Cortex of kidney (tissue), 1 donor: ENCODE results near the gene ZFP42.
"Not testable (repeated sequence)": the region's sequence is repeated elsewhere in the genome, so short reads cannot be mapped to it uniquely, and the experiment has no call there.

Experiments
- DNase-seq: peaks from one replicate; lab custom pipeline; 2025; lab: John Stamatoyannopoulos, UW

The ZFP42 gene

GRCh38 chr4:188021548-188022249 lies 26.1 kb downstream of the ZFP42 start:
- DNase-seq = no peak

DNA sequence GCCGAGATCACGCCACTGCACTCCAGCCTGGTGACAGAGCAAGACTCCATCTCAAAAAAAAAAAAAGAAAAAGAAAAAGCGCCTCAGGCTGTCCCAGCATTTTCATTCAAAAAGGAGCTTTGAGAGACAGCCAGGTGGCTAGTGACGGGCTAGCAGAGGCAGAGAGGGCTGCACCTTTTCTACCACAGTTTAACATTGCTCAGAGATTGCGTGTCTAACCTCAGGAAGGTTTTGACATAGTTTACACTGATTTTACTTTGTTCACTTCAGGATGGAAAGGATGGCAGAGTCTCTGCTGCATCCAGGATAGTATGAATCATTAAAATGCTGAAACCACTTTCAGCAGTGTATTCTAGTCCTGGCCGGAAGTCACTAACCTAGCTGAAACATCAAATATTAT lies 28.1 kb downstream of the ZFP42 start:
- DNase-seq = no peak

DNA sequence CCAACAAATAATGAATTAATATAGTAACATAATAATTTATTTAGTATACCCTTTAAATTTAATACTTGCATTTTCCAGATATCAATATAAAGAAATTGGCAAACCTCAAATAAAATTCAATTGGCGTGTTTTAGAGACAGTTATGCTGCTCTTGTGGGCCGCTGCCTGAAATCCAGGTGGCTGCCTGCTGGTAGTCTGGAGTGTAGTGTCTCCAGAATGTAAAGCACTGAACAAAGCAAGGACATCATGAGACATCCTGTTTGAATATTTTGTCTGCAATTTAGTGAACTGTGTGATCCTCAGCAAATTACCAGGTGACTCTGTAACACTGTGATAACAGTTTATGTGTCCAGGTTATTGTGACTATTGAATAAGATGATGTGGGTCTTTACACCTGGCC lies 29.9 kb downstream of the ZFP42 start:
- no peak for DNase-seq

DNA sequence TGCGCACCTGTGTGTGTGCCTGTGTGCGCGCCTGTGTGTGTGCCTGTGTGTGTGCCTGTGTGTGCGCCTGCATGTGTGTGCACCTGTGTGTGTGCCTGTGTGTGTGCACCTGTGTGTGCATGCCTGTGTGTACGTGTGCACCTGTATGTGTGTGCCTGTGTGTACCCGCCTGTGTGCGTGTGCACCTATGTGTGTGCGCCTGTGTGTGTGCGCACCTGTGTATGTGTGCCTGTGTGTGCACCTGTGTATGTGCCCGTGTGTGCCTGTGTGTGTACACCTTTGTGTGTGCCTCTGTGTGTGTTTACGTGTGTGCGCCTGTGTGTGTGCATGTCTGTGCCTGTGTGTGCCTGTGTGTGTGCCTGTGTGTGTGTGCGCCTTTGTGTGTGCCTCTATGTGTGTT lies 33.5 kb downstream of the ZFP42 start:
- no peak for DNase-seq

- DNase-seq = no peak
Observed at GRCh38 chr4:188030401-188030800, 34.8 kb downstream of the ZFP42 start.

DNA sequence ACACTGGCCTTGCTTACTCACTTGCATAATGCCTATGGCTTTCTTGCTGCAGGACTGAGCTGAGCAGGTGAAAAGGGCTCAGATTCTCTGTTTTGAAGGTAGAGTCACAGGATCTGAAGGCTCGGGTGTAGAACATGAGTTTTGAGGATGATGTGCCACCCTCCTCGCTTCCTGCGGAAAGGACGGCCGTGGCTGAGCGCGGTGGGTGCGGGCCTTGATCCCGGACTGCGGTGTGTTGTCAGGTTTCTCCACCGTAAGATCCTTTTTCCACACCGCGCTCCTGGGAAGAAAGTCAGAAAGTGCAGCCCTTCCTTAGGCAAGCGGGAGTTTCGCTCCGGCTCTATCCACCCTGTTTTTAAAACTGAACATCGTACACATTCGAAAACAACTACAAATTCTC lies 36.2 kb downstream of the ZFP42 start:
- no peak for DNase-seq

DNA sequence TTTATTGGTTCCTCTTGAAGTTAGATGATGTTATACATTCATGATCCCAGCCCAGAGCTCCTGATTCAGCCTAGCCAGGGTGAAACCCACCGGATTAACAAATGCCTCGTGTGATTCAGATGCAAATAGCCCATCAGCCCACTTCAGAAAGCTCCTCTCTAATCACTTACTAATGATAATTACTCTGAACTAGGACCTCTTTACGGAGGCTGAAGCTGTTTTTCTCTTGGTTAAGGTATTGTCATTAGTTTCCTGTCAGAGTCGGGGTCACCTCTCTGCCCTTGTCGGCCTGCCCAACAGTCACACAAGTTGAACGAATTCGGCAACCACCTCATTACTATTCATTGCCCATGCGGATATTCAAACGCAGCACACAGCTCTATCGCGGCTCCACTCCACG lies 36.6 kb downstream of the ZFP42 start:
- DNase-seq = no peak

DNA sequence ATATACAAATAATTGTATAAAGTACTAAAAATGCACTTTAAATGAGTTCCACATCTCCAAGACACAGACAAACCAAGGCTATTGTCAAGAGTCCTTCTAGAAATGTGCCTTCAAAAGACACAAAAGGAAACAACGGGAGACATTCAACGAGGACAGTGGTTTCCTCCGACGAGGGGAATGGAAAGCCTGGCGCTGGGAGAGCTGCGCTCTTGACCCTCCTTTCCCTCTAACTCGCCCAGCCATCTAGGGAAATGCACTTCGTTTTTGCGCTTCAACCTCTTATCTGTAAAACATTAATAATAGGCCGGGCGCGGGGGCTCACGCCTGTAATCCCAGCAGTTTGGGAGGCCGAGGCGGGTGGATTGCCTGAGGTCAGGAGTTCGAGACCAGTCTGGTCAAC lies 37.0 kb downstream of the ZFP42 start:
- DNase-seq = no peak

- DNase-seq = no peak
Observed at GRCh38 chr4:188037003-188037713, 41.6 kb downstream of the ZFP42 start.

- DNase-seq = no peak
Observed at GRCh38 chr4:188041721-188042120, 46.1 kb downstream of the ZFP42 start.

GRCh38 chr4:188042191-188042590 lies 46.6 kb downstream of the ZFP42 start:
- no peak for DNase-seq

DNA sequence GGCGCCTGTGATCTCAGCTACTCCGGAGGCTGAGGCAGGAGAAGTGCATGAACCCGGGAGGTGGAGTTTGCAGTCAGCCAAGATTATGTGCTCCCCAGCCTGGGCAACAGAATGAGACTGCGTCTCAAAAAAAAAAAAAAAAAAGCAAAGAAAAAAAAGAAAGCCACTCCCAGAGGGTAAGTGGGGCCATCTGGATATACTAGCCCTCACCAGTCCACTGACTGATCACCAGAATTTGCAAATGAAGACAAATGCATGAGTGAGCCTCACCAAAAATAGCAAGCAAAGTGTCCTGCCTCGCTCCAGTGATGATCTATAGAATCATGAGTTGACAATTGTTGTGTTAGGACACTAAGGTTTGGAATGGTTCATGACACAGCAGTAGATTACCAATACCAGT lies 47.6 kb downstream of the ZFP42 start:
- no peak for DNase-seq

DNA sequence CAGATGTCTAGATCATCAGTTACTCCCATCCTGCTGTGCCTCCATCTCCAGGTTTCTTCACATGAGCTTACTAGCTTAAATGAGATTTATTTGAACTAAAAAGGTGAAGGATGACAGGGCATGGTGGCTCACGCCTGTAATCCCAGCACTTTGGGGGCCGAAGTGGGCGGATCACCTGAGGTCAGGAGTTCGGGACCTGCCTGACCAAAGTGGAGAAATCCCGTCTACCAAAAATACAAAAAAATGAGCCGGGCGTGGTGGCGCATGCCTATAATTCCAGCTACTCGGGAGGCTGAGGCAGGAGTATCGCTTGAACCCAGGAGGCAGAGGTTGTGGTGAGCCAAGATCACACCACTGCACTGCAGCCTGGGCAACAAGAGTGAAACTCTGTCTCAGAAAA lies 49.9 kb downstream of the ZFP42 start:
- not testable (repeated sequence) for DNase-seq

GRCh38 chr4:188046657-188047056 lies 51.1 kb downstream of the ZFP42 start:
- no peak for DNase-seq

DNA sequence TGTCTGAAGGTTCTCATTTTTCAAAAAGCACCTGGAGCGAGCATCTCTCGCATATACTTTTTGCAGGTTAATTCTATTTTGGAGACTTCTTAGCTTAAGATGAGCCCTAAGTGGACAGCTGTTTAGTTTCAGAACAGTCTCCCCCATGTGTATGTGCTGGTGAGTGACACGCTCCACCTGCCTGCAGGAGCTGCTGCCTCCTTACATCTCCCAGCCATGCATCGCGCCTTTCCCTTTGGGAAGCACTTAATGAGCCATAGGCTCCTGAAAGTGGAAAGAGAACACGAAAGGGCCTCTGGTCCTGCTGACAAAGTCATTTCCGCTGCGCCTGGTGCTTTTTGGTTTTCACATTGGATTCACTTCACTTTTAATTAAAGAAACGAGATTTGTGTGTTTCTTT lies 57.7 kb downstream of the ZFP42 start:
- no peak for DNase-seq
